GM23248 (cell line): Measurements from ENCODE around the gene TRPC6.

ENCODE experiments used
- EZH2 ChIP-seq: fragments of 200-600 bp; sonication (generic); IDR thresholded peaks from 2 replicates; pipeline ENCODE4 v1.6.1; 2018; ENCODE audit warnings: antibody characterized with exemption, mild to moderate bottlenecking; ENCODE audit not compliant: insufficient read depth, poor library complexity, severe bottlenecking
- EZH2phosphoT487 ChIP-seq: fragments of 200-600 bp; sonication (generic); IDR thresholded peaks from 2 replicates; pipeline ENCODE4 v1.6.1; 2018; ENCODE audit warnings: antibody characterized with exemption, moderate library complexity, mild to moderate bottlenecking, low read depth; ENCODE audit not compliant: insufficient read depth

DNA sequence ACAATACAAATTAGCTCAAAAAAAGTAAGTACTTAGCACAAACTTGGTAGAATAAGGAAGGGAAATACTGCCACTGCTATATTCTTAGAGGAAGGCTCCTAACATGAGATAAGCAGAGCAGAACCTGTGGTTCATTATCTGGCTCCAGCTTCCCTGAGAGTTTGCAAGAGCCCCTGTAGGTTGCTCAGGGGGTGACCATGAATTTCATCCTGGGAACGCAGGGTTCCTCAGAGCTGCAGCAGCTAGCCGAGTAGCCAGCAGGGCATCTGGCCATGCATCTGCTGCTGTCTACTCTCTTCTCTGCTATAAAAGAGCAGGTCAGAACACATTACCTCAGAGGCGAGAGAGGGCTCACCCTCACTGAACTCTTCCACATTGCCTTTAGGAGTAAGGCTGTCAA lies 67.3 kb downstream of the TRPC6 start:
- TF ChIP-seq EZH2 (no peak), EZH2phosphoT487 (no peak)
